Erythroblast (primary cell): Measurements from ENCODE around the gene EIF5B.

ENCODE experiments used
- GATA1 ChIP-seq: IDR thresholded peaks from 2 replicates; pipeline ENCODE4 v1.6.1; 2011; ENCODE audit warnings: low read depth, mild to moderate bottlenecking, control low read depth, low read length, moderate library complexity
- POLR2A ChIP-seq: IDR thresholded peaks from 2 replicates; pipeline ENCODE4 v1.6.1; 2011; ENCODE audit warnings: mild to moderate bottlenecking, low read length

DNA sequence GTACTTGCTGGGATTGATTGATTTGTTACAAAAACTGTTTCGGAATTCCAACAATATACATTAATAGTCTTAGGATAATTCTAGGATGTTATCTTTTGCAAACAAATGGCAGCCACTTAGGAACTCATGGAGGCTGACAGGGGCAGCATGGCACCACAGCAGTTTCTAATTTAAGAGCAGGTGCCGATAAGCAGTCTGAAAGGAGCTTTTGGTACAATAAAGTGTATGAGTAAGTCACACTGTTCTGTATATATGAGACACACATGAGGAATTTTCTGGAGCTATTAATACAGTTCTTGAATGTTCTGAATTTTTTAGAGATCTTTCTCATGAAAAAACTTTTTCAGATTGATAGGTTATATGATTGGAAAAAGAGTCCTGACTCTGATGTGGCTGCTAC lies 52.2 kb downstream of the EIF5B start:
- TF ChIP-seq POLR2A (no peak), GATA1 (no peak)
